HEK293 (cell line): ENCODE data around the gene HSF2BP.

Experiments used
- CTCF ChIA-PET: fragments of 350-600 bp; formaldehyde crosslinking; extraction: SDS; loops from one replicate; lab custom pipeline; 2021; ENCODE audit warnings: antibody characterized with exemption; lab: Yijun Ruan, JAX
- POLR2A ChIA-PET: fragments of 300-600 bp; formaldehyde crosslinking; extraction: SDS; loops from one replicate; lab custom pipeline; 2020; ENCODE audit warnings: antibody characterized with exemption, inconsistent platforms; lab: Yijun Ruan, JAX
- H3K27ac ChIP-seq: fragments of 200-500 bp; sonication (Bioruptor generic); 2 replicates; pipeline ENCODE4 v1.5.1; 2014; ENCODE audit warnings: low read depth, low read length, control low read depth, inconsistent platforms; ENCODE audit errors: extremely low read depth
- H3K36me3 ChIP-seq, 2 experiments: fragments of 200-500 bp in 1 of 2; sonication (Bioruptor generic) in 1 of 2; 1 replicate in 1 of 2; 2 replicates in 1 of 2; pipeline ENCODE4 v1.5.1; 2014 to 2017; ENCODE audit warnings: inconsistent platforms in 2 of 2, low read length in 2 of 2; ENCODE audit not compliant: control insufficient read depth in 2 of 2, insufficient read depth in 1 of 2
- H3K4me1 ChIP-seq: fragments of 200-500 bp; sonication (Bioruptor generic); 2 replicates; pipeline ENCODE4 v1.5.1; 2014; ENCODE audit warnings: mild to moderate bottlenecking, low read length, inconsistent platforms; ENCODE audit not compliant: control insufficient read depth, insufficient read depth
- H3K4me3 ChIP-seq: 2 replicates; pipeline ENCODE4 v1.5.1; 2011; ENCODE audit warnings: low read depth, mild to moderate bottlenecking, control low read depth, low read length, moderate library complexity
- H3K9me3 ChIP-seq: fragments of 200-500 bp; sonication (Bioruptor generic); 2 replicates; pipeline ENCODE4 v1.5.1; 2014; ENCODE audit warnings: low read depth, low read length, inconsistent platforms; ENCODE audit not compliant: control insufficient read depth, insufficient read depth
- IKZF3 ChIP-seq: fragments of 450-650 bp; IDR thresholded peaks from 2 replicates; pipeline ENCODE4 v1.5.0; 2018; ENCODE audit warnings: missing biosample characterization, mild to moderate bottlenecking, missing genetic modification characterization, moderate library complexity
- KLF8 ChIP-seq: fragments of 450-650 bp; formaldehyde crosslinking; IDR thresholded peaks from 2 replicates; pipeline ENCODE4 v1.5.1; 2016; ENCODE audit warnings: missing biosample characterization, missing genetic modification characterization
- SP2 ChIP-seq: fragments of 450-650 bp; formaldehyde crosslinking; IDR thresholded peaks from 2 replicates; pipeline ENCODE4 v1.5.1; 2016; ENCODE audit warnings: missing biosample characterization, missing genetic modification characterization
- ZBTB1 ChIP-seq: fragments of 450-650 bp; formaldehyde crosslinking; IDR thresholded peaks from 2 replicates; pipeline ENCODE4 v1.5.1; 2016; ENCODE audit warnings: missing biosample characterization, missing genetic modification characterization
- ZBTB10 ChIP-seq: fragments of 450-650 bp; formaldehyde crosslinking; IDR thresholded peaks from 2 replicates; pipeline ENCODE4 v1.5.1; 2016; ENCODE audit warnings: missing biosample characterization, missing genetic modification characterization
- ZBTB11 ChIP-seq: fragments of 450-650 bp; formaldehyde crosslinking; conservative IDR thresholded peaks from 2 replicates; pipeline ENCODE4 v1.5.1; 2016; ENCODE audit warnings: low read depth, missing biosample characterization, missing genetic modification characterization
- ZBTB49 ChIP-seq: fragments of 450-650 bp; formaldehyde crosslinking; IDR thresholded peaks from 2 replicates; pipeline ENCODE4 v1.5.1; 2016; ENCODE audit warnings: missing biosample characterization, missing genetic modification characterization, low read depth
- ZIC2 ChIP-seq: fragments of 450-650 bp; formaldehyde crosslinking; IDR thresholded peaks from 2 replicates; pipeline ENCODE4 v1.5.1; 2016; ENCODE audit warnings: missing biosample characterization, missing genetic modification characterization
- ZNF214 ChIP-seq: fragments of 450-650 bp; formaldehyde crosslinking; IDR thresholded peaks from 2 replicates; pipeline ENCODE4 v1.5.1; 2017; ENCODE audit warnings: missing biosample characterization, mild to moderate bottlenecking, missing genetic modification characterization, borderline replicate concordance
- ZNF37A ChIP-seq: fragments of 450-650 bp; IDR thresholded peaks from 2 replicates; pipeline ENCODE4 v1.5.1; 2018; ENCODE audit warnings: missing biosample characterization, missing genetic modification characterization
- ZNF391 ChIP-seq: fragments of 450-650 bp; formaldehyde crosslinking; IDR thresholded peaks from 2 replicates; pipeline ENCODE4 v1.5.1; 2016; ENCODE audit warnings: low read depth, missing biosample characterization, missing genetic modification characterization, borderline replicate concordance
- ZNF416 ChIP-seq: fragments of 450-650 bp; formaldehyde crosslinking; IDR thresholded peaks from 2 replicates; pipeline ENCODE4 v1.5.1; 2016; ENCODE audit warnings: missing biosample characterization, missing genetic modification characterization
- ZNF423 ChIP-seq: fragments of 450-650 bp; formaldehyde crosslinking; IDR thresholded peaks from 2 replicates; pipeline ENCODE4 v1.5.1; 2016; ENCODE audit warnings: missing biosample characterization, missing genetic modification characterization
- ZNF521 ChIP-seq: fragments of 450-650 bp; formaldehyde crosslinking; IDR thresholded peaks from 2 replicates; pipeline ENCODE4 v1.5.1; 2017; ENCODE audit warnings: missing biosample characterization, mild to moderate bottlenecking, missing genetic modification characterization
- ZNF558 ChIP-seq: fragments of 450-650 bp; formaldehyde crosslinking; IDR thresholded peaks from 2 replicates; pipeline ENCODE4 v1.5.1; 2016; ENCODE audit warnings: missing biosample characterization, missing genetic modification characterization
- ZNF658 ChIP-seq: fragments of 450-650 bp; formaldehyde crosslinking; IDR thresholded peaks from 2 replicates; pipeline ENCODE4; 2016; ENCODE audit warnings: missing biosample characterization, missing genetic modification characterization
- ZSCAN16 ChIP-seq: fragments of 450-650 bp; formaldehyde crosslinking; IDR thresholded peaks from 2 replicates; pipeline ENCODE4 v1.5.1; 2016; ENCODE audit warnings: missing biosample characterization, missing genetic modification characterization
- TF ChIP-seq, protein P1 (sequence below): fragments of 450-650 bp; formaldehyde crosslinking; IDR thresholded peaks from 2 replicates; pipeline ENCODE4 v1.5.1; 2016; ENCODE audit warnings: missing biosample characterization, missing genetic modification characterization
- TF ChIP-seq, protein P2 (sequence below): fragments of 450-650 bp; formaldehyde crosslinking; IDR thresholded peaks from 2 replicates; pipeline ENCODE4 v1.5.1; 2017; ENCODE audit warnings: missing biosample characterization, missing genetic modification characterization
- TF ChIP-seq, protein P3 (sequence below): fragments of 450-650 bp; formaldehyde crosslinking; IDR thresholded peaks from 2 replicates; pipeline ENCODE4 v1.5.1; 2016; ENCODE audit warnings: missing biosample characterization, missing genetic modification characterization, low read depth

Gene HSF2BP

DNA sequence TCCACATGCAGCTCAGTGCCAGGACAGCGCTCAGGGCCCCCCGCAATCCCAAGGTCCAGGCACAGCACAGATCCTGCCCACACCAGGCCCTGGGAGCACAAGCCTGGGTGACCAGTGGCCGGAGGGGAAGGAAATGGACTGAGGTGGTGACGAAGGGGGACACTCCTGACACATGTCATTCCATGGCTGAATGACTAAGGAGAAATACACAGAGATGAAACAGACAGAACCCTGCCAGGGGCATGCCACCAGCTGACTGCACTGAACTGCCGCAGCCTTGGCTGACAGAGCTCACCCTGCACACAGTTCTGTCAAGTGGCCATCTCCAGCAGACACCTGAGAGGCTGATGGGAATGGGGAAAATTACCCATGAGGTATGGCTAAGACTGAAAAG lies 56.1 kb downstream of the HSF2BP start:
- Histone ChIP-seq H3K27ac (no peak overlapping the region), H3K9me3 (no peaks in the 10 kb centered on the region), H3K4me3 (no peak overlapping the region), H3K4me1 (no peaks in the 10 kb centered on the region), H3K36me3 (no peaks in the 10 kb centered on the region)
- ChIA-PET CTCF (interaction anchor here (0.7 to 2.3 kb wide), 3 partner anchors 8 to 639 kb away, joined by 3 to 11 read pairs (median 8); no protein-coding TSS in a partner anchor), POLR2A (interaction anchor here (0.6 kb wide), 1 partner anchor 8 kb away, joined by 4 read pairs; no protein-coding TSS in a partner anchor)
- no peak for TF ChIP-seq ZBTB1 (tag by site-specific recombination)
- no peak for TF ChIP-seq SP2 (tag by site-specific recombination)
- no peak for TF ChIP-seq ZNF423
- TF ChIP-seq ZNF214 (tag by site-specific recombination) = no peak
- TF ChIP-seq ZNF658 (tag by site-specific recombination) = no peak
- no peak for TF ChIP-seq ZNF558
- no peak for TF ChIP-seq ZNF416 (tag by site-specific recombination)
- TF ChIP-seq, protein P1, sequence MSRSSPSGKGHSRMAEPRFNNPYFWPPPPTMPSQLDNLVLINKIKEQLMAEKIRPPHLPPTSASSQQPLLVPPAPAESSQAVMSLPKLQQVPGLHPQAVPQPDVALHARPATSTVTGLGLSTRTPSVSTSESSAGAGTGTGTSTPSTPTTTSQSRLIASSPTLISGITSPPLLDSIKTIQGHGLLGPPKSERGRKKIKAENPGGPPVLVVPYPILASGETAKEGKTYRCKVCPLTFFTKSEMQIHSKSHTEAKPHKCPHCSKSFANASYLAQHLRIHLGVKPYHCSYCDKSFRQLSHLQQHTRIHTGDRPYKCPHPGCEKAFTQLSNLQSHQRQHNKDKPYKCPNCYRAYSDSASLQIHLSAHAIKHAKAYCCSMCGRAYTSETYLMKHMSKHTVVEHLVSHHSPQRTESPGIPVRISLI = no peak
- TF ChIP-seq ZNF391 (tag by site-specific recombination) = no peak
- TF ChIP-seq, protein P2, sequence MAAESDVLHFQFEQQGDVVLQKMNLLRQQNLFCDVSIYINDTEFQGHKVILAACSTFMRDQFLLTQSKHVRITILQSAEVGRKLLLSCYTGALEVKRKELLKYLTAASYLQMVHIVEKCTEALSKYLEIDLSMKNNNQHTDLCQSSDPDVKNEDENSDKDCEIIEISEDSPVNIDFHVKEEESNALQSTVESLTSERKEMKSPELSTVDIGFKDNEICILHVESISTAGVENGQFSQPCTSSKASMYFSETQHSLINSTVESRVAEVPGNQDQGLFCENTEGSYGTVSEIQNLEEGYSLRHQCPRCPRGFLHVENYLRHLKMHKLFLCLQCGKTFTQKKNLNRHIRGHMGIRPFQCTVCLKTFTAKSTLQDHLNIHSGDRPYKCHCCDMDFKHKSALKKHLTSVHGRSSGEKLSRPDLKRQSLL = no peak
- TF ChIP-seq, protein P3, sequence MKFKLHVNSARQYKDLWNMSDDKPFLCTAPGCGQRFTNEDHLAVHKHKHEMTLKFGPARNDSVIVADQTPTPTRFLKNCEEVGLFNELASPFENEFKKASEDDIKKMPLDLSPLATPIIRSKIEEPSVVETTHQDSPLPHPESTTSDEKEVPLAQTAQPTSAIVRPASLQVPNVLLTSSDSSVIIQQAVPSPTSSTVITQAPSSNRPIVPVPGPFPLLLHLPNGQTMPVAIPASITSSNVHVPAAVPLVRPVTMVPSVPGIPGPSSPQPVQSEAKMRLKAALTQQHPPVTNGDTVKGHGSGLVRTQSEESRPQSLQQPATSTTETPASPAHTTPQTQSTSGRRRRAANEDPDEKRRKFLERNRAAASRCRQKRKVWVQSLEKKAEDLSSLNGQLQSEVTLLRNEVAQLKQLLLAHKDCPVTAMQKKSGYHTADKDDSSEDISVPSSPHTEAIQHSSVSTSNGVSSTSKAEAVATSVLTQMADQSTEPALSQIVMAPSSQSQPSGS (tag by site-specific recombination) = no peak
- TF ChIP-seq ZNF521 (tag by site-specific recombination) = no peak
- TF ChIP-seq KLF8 (tag by site-specific recombination) = no peak
- no peak for TF ChIP-seq ZBTB10 (tag by site-specific recombination)
- TF ChIP-seq ZSCAN16 (tag by site-specific recombination) = no peak
- TF ChIP-seq IKZF3 (tag by site-specific recombination) = no peak
- no peak for TF ChIP-seq ZBTB11
- no peak for TF ChIP-seq ZIC2 (tag by site-specific recombination)
- no peak for TF ChIP-seq ZNF37A (tag by site-specific recombination)
- no peak for TF ChIP-seq ZBTB49 (tag by site-specific recombination)
